ENCODE data around the gene RNASE8. TPM values are rescaled to one million over a fixed set of nuclear protein-coding genes. Genes with fewer than 3 reads are reported as not detected.

The RNASE8 gene
- total RNA-seq, 4 donors from 2014 or later = not detected

GRCh38 chr14:21047378-21047781, 10.2 kb upstream of the RNASE8 start:
- intact Hi-C loops (cut with DNase I; ENCODE audit: low total_unique reads) = loop anchor here (10.0 kb wide), 1 partner anchor 433 kb away; no protein-coding TSS in a partner anchor

GRCh38 chr14:21048638-21049037, 9.0 kb upstream of the RNASE8 start:
- H3K27ac ChIP-seq = no peak overlapping the region
- DNase-seq (no peak), ATAC-seq (no peak)
- in situ Hi-C loops (cut with MboI; ENCODE audit: low sequenced_read_pairs in 4 of 4) (loop anchor here in 1 of 4 donors (25.0 kb wide), 1 partner anchor 586 kb away; the partner anchor contains the start of genes APEX1, OSGEP, PIP4P1 and PNP), intact Hi-C loops (cut with DNase I; ENCODE audit: low total_unique reads) (loop anchor here (10.0 kb wide), 1 partner anchor 434 kb away; no protein-coding TSS in a partner anchor)
- H3K4me1 ChIP-seq = peaks cover 24 to 27% of the 10 kb centered on the region in 2 donors
- no peaks in the 10 kb centered on the region for H3K27me3 ChIP-seq
- no peaks in the 10 kb centered on the region for H3K9me3 ChIP-seq
- no peak overlapping the region for H3K4me3 ChIP-seq
- H3K36me3 ChIP-seq = no peaks in the 10 kb centered on the region
- no peak for TF ChIP-seq CTCF (IDR thresholded peaks at IDR 0.05 in 4 of 5, conservative IDR thresholded peaks at IDR 0.05 in 1 of 5)
- TF ChIP-seq POLR2A (IDR thresholded peaks at IDR 0.05) = no peak

More at GRCh38 chr14:21047378-21047781, 10.2 kb upstream of the RNASE8 start:
- Histone ChIP-seq H3K27ac (peak overlapping the region; percentile 55 to 73 (median 66)), H3K4me3 (no peak overlapping the region), H3K27me3 (no peaks in the 10 kb centered on the region), H3K4me1 (peaks cover 37% of the 10 kb centered on the region in 2 donors), H3K9me3 (no peaks in the 10 kb centered on the region), H3K36me3 (no peaks in the 10 kb centered on the region)
- TF ChIP-seq CTCF (IDR thresholded peaks at IDR 0.05 in 4 of 5, conservative IDR thresholded peaks at IDR 0.05 in 1 of 5) (no peak), POLR2A (IDR thresholded peaks at IDR 0.05) (no peak)
- ATAC-seq = peak; percentile 47 to 59
- in situ Hi-C loops (cut with MboI; ENCODE audit: low sequenced_read_pairs in 4 of 4) = loop anchor here in 1 of 4 donors (25.0 kb wide), 1 partner anchor 585 kb away; the partner anchor contains the start of genes APEX1, OSGEP, PIP4P1 and PNP
- DNase-seq = peak in 1 of 2 donors; percentile 37

- no peaks in the 10 kb centered on the region for H3K36me3 ChIP-seq
- no peak for TF ChIP-seq POLR2A (IDR thresholded peaks at IDR 0.05)
- no peak for TF ChIP-seq CTCF (IDR thresholded peaks at IDR 0.05 in 4 of 5, conservative IDR thresholded peaks at IDR 0.05 in 1 of 5)
- DNase-seq = no peak
- H3K27me3 ChIP-seq = no peaks in the 10 kb centered on the region
- H3K4me3 ChIP-seq = no peak overlapping the region
- in situ Hi-C loops (cut with MboI; ENCODE audit: low sequenced_read_pairs in 4 of 4) (loop anchor here in 1 of 4 donors (25.0 kb wide), 1 partner anchor 587 kb away; the partner anchor contains the start of genes APEX1, OSGEP, PIP4P1 and PNP), intact Hi-C loops (cut with DNase I; ENCODE audit: low total_unique reads) (loop anchor here (10.0 kb wide), 1 partner anchor 434 kb away; no protein-coding TSS in a partner anchor)
- no peaks in the 10 kb centered on the region for H3K9me3 ChIP-seq
- ATAC-seq = no peak
- H3K27ac ChIP-seq = no peak overlapping the region
- H3K4me1 ChIP-seq = peaks cover 18 to 22% of the 10 kb centered on the region in 2 donors
Measured at GRCh38 chr14:21049271-21049673, 8.3 kb upstream of the RNASE8 start.

- Histone ChIP-seq H3K27me3 (no peaks in the 10 kb centered on the region), H3K4me3 (no peak overlapping the region), H3K9me3 (no peaks in the 10 kb centered on the region), H3K27ac (no peak overlapping the region), H3K4me1 (peaks cover 13 to 22% of the 10 kb centered on the region in 2 donors), H3K36me3 (no peaks in the 10 kb centered on the region)
- in situ Hi-C loops (cut with MboI; ENCODE audit: low sequenced_read_pairs in 4 of 4) = loop anchor here in 1 of 4 donors (25.0 kb wide), 1 partner anchor 363 kb away; the partner anchor contains the start of genes ANG and RNASE4
- no peak for ATAC-seq
- DNase-seq = no peak
- TF ChIP-seq CTCF (IDR thresholded peaks at IDR 0.05 in 4 of 5, conservative IDR thresholded peaks at IDR 0.05 in 1 of 5) (no peak), POLR2A (IDR thresholded peaks at IDR 0.05) (no peak)
- intact Hi-C loops (cut with DNase I; ENCODE audit: low total_unique reads) = no loop called here
Measured at GRCh38 chr14:21050597-21050996, 7.0 kb upstream of the RNASE8 start.
